ENCODE measurements around the gene SKAP1.
"Not testable (repeated sequence)": the region's sequence is repeated elsewhere in the genome, so short reads cannot be mapped to it uniquely, and the experiment has no call there.

Gene SKAP1

GRCh38 chr17:48368352-48368908 lies 61.6 kb downstream of the SKAP1 start:
- DNase-seq (ENCODE audit: low read depth) = no peak

DNA sequence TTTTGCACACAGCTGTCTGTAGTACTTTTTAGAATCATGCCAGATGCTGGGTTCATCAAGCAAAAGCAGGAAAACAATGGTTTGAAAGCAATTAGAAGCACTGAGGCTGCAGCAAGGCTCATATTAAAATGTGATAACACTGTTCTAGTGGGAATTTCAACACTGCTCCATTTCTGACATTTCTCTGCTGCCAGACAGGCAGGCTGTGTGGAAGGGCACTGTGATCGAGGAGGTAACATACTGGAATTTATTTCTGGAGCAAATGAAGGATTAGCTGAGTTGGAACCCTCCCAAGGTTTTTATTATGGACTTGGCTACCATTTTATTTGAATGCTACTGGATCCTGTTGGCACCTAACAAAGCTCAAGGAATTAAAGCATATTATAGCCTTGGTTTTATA lies 66.9 kb downstream of the SKAP1 start:
- no peak for DNase-seq (ENCODE audit: low read depth)

DNA sequence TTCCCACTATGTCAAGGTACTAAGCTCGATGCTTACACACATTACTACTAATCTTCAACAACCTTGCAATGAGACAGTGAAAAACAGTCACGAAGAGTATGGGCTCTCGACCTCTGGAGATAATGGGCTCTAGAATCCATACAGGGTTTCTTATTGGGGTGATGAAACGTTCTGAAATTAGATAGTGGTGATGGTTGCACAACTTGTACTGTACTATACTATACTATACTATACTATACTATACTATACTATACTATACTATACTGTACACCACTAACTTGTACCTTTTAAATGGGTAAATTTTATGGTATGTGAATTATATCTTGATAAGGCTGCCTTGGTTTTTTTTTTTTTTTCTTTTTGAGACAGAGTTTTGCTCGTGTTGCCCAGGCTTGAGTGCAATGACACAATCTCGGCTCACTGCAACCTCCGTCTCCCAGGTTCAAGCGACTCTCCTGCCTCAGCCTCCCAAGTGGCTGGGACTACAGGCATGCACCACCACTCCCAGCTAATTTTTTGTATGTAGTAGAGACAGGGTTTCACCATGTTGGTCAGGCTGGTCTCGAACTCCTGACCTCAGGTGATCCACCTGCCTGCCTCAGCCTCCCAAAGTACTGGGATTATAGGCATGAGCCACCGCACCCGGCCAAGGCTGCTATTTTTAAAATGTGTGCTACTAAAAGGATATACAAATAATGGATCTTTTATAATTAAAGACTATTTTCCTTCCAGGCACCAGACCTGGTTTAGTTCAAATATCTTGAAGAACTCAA lies 69.0 kb downstream of the SKAP1 start:
- DNase-seq (ENCODE audit: low read depth) = not testable (repeated sequence)

DNA sequence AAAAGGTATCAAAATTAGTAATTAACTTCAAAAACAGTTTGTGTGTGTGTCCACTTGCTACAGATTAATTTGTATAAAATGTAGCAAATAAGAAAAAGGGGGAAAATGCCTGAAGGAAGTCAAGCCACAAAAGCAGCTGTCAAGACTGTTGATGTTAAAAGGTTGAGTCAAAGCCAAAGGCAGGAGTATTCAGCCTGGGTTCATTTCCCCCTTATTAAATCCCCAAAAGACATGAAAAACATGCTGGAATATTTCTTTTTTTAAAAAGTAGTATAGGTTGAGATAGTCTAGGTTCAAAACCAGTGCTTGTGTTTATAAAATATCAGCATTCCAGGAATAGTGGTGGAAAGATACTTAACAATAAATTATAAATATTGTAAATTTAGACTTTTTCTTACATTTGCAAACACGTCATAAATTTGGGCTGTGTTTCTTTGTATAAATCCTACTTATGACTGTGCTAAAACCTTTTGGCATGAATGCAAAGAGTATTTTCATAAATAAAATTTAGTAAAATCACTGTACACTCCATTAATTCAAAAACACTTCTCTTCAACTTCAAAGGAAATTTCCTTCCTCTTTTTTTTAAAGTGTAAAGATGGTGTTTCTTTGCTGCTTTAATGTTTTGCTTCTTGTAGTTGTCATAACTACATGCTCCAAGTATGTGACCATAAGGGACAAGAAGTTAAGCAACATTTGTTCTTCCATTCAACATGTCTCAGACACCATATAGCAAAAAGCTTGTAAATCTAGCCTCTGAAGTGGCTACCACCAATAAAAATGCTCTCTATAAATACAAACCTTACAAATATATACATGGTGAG lies 72.0 kb downstream of the SKAP1 start:
- DNase-seq (ENCODE audit: low read depth) = no peak

DNA sequence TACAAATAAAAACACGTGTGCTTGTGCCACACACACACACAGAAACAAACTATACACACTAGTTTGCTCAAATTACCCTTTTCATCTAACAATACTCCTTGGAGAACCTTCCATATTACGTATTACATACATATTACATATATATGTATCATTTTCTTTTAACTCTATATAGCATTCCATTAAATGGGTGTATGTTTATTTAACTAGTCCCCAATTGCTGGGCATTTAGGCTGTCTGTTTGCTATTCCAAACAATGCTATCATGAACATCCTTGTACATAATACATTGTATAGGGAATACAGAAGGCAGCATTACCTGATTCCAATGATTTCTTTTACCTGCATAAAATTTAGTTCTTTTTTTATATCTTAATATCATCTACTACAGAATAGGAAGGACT lies 73.1 kb downstream of the SKAP1 start:
- DNase-seq (ENCODE audit: low read depth) = no peak

- DNase-seq (ENCODE audit: low read depth) = no peak
These were observed 77.4 kb downstream of the SKAP1 start for GRCh38 chr17:48352630-48353029.

GRCh38 chr17:48351911-48352332 lies 78.1 kb downstream of the SKAP1 start:
- DNase-seq (ENCODE audit: low read depth) = no peak

- no peak for DNase-seq (ENCODE audit: low read depth)
These were observed 81.7 kb downstream of the SKAP1 start for GRCh38 chr17:48348352-48348751.

DNA sequence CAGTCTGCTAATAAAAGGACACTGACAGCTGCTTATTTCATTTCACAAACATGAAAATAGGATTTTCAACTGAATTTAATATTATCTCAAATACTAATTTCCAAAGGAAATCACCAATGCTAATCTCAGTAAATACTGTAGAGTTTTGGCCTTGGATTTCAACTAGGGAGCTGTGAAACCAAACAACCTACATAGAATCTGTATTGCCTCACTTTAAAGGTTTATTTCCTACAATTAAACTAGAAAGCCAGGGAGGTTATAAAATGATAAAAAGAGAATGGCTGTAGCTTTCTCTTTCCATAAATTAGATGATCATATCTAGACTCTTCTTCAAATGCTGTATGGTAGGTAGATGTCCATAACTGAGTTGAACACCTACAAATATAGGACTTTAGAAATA lies 82.8 kb downstream of the SKAP1 start:
- no peak for DNase-seq (ENCODE audit: low read depth)

DNA sequence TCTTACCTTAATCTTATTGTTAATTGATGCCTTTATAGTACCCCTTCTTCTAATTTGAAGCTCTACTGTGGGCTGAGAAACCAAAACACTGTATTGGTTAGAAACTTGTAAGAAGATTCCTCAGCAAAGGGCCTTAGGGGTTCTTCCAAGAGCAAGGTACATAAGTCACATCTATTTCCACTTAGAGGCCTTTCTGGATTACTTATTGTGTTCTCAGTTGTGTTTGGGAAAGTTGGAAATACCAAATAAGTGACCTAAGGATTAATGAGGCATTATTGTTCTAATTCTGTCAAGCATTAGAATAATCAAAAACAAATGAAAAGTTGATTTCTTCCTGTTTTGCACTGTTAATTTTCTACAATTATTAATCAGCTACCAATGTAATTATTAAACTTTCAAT lies 85.8 kb downstream of the SKAP1 start:
- no peak for DNase-seq (ENCODE audit: low read depth)

GRCh38 chr17:48340916-48341315 lies 89.1 kb downstream of the SKAP1 start:
- no peak for DNase-seq (ENCODE audit: low read depth)

DNA sequence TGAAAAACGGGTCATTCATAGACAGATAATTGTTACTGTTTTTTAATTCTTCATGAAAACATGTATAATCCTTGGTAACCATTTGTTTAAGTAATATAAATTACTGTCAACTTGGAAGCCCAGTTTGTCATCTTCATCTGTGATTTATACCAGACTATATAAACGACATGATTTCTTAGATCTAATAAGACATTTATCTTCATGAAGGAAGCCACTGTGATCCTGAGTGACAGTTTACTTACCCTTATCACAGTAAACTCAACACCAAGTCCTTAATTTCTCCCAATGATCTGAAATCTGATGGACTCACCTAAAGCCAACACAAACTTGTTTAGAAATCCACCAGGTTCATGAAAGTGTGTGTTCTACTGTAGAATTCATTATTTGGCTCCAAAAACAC lies 91.3 kb downstream of the SKAP1 start:
- no peak for DNase-seq (ENCODE audit: low read depth)

DNA sequence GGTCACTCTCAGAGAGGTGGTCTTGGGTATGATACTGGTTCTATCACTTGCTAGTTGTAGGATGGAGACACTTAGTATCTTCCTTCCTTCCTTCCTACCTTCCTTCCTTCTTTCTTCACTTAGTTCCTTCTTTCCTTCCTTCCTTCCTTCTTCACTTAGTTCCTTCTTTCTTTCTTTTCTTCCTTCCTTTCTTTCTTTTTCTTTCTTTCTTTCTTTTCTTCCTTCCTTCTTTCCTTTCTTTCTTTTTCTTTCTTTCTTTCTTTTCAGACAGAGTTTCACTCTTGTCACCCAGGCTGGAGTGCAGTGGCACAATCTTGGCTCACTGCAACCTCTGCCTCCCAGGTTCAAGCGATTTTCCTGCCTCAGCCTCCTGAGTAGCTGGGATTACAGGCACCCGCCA lies 92.1 kb downstream of the SKAP1 start:
- DNase-seq (ENCODE audit: low read depth) = not testable (repeated sequence)

GRCh38 chr17:48336986-48337385 lies 93.0 kb downstream of the SKAP1 start:
- DNase-seq (ENCODE audit: low read depth) = no peak

GRCh38 chr17:48335858-48336500 lies 94.0 kb downstream of the SKAP1 start:
- DNase-seq (ENCODE audit: low read depth) = no peak

- no peak for DNase-seq (ENCODE audit: low read depth)
These were observed 94.7 kb downstream of the SKAP1 start for GRCh38 chr17:48335146-48335784.

GRCh38 chr17:48333034-48333530 lies 96.9 kb downstream of the SKAP1 start:
- no peak for DNase-seq (ENCODE audit: low read depth)

GRCh38 chr17:48330887-48331286 lies 99.1 kb downstream of the SKAP1 start:
- no peak for DNase-seq (ENCODE audit: low read depth)

DNA sequence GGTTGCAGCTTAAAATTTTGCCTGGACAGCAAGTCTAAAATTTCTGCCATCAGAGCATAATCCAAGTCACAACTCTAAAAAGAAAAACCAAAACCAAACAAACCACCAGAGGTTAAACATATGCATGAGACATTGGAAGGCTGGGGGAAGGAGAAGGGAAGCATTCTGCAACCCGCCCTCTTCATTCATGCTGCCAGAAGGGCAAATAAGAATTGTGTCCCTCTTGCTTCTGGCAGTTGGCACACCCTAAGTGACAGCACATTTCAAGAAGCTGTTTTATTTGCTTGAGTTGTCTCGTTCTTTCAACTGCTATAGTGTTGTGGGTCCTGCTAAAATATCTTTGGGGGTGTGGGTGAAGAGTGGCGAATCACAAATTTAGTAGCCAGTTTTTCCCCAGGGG lies 99.6 kb downstream of the SKAP1 start:
- no peak for DNase-seq (ENCODE audit: low read depth)

GRCh38 chr17:48328457-48328856 lies 101.6 kb downstream of the SKAP1 start:
- no peak for DNase-seq (ENCODE audit: low read depth)

- DNase-seq (ENCODE audit: low read depth) = no peak
These were observed 103.7 kb downstream of the SKAP1 start for GRCh38 chr17:48326310-48326709.

DNA sequence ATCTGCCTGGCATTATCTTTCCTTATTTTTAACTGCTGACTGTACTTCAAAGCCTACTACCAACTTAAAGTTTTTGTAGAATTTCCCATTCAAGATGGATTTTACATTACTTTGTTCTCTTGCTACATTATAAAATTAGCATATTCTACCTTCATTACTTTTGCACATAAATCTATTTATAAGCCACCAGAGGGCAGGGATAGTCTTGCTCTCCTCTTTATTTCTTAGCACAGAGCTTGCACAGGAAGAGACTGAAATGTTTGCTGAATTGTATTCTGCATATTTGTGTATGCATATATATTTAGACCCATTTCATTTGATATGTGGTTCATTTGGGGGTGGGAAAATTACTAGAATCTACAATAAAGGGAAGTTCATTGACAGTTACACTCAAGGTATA lies 108.0 kb downstream of the SKAP1 start:
- DNase-seq (ENCODE audit: low read depth) = no peak
